ENCODE results near the gene SPIN1. TPM values are rescaled to one million over a fixed set of nuclear protein-coding genes. Genes with fewer than 3 reads are reported as not detected.
A peak's percentile ranks its signal among the peaks of the same experiment; 100 is the strongest.
"Not testable (repeated sequence)": the region's sequence is repeated elsewhere in the genome, so short reads cannot be mapped to it uniquely, and the experiment has no call there.

SPIN1 gene
- 10 to 100 TPM; 44.7 to 73.6 (median 61.3) TPM for total RNA-seq

DNA sequence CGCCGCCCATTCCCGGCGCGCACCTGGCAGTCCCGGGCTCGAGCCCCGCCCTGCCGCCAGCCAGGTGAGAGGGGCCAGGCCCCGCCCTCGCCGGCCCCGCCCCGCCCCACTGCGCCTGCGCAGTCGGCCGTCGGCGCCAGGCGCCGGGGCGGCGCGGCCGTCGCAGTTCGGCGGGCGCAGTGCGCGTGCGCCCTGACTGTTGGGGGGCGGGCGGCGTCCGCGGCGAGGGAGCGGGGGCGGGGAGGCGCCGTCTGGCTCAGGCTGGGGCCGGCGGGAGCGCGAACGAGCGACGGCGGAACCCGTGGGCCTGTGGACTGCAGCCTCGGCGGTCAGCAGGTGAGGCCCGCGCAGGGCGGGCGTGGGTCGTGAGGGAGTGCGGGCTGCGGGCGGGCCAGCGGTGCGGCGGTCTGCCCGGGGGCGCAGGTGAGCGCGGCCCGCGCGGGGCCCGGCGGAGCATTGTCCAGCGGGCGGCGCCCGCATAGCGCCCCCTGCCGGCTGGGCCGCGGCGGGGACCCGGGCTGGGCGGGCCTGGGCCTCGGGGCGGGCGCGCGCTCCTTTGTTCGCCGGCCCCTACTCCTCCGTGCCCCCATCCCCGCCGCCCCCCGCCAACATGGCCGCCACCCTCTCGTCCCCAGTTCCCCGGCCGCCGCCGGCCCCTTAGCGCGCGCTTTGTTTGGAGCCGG lies at the start of gene SPIN1:
TSS of gene SPIN1 (plus strand) at position 242 of the 683 bp plus-strand sequence. CDS start 38,096 bp downstream, outside the sequence.
- Histone ChIP-seq H3K4me1 (peaks cover 0 to 42% (median 6%) of the 10 kb centered on the region in 4 donors), H3K27me3 (no peaks in the 10 kb centered on the region), H3K9me3 (no peaks in the 10 kb centered on the region), H3K27ac (peak within 1 kb of the TSS; percentile 85 to 94 (median 93)), H3K4me3 (peak within 1 kb of the TSS; percentile 54 to 87 (median 82)), H3K36me3 (no peaks in the 10 kb centered on the region)
- DNase-seq (ENCODE audit: low spot score in 2 of 2), result peak; percentile 44 to 53
- TF ChIP-seq EP300 (IDR thresholded peaks at IDR 0.05) (no peak), POLR2A (IDR thresholded peaks at IDR 0.05) (peak in 1 of 2 donors; percentile 55)
- TF ChIP-seq, protein P1, sequence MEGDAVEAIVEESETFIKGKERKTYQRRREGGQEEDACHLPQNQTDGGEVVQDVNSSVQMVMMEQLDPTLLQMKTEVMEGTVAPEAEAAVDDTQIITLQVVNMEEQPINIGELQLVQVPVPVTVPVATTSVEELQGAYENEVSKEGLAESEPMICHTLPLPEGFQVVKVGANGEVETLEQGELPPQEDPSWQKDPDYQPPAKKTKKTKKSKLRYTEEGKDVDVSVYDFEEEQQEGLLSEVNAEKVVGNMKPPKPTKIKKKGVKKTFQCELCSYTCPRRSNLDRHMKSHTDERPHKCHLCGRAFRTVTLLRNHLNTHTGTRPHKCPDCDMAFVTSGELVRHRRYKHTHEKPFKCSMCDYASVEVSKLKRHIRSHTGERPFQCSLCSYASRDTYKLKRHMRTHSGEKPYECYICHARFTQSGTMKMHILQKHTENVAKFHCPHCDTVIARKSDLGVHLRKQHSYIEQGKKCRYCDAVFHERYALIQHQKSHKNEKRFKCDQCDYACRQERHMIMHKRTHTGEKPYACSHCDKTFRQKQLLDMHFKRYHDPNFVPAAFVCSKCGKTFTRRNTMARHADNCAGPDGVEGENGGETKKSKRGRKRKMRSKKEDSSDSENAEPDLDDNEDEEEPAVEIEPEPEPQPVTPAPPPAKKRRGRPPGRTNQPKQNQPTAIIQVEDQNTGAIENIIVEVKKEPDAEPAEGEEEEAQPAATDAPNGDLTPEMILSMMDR (IDR thresholded peaks at IDR 0.05), result peak; percentile 36 to 89 (median 88)
- 0% methylated on average over 3 to 16 of the region's 106 CpGs for WGBS, 2 donors

DNA sequence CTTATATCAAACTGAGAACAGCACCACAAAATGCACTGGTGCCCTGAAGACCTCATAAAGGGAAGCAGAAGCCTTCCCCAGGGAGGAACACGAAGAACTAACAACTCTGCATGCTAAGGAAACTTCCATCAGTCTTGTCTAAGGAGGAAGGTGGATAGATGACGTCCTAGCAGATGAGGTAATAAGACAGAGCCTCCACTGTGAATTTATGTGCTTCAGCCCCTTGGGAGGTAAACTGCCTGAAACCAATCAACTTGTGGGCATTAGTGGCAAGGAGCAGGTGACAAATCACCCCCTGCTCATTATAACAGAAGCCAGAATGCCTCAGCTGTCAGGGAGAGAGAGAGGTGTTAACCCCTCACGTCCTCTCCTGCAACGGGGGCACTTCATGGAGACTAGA lies 48.9 kb upstream of the SPIN1 start:
- Histone ChIP-seq H3K4me1 (no peaks in the 10 kb centered on the region), H3K36me3 (no peaks in the 10 kb centered on the region), H3K4me3 (no peak overlapping the region), H3K9me3 (no peaks in the 10 kb centered on the region), H3K27ac (no peak overlapping the region), H3K27me3 (no peaks in the 10 kb centered on the region)
- WGBS, 2 donors, result 33 to 37% methylated on average over 4 of the region's 4 CpGs
- TF ChIP-seq EP300 (IDR thresholded peaks at IDR 0.05) (no peak), POLR2A (IDR thresholded peaks at IDR 0.05) (no peak)
- TF ChIP-seq, protein P1 (IDR thresholded peaks at IDR 0.05), result no peak
- no peak for DNase-seq (ENCODE audit: low spot score in 2 of 2)

DNA sequence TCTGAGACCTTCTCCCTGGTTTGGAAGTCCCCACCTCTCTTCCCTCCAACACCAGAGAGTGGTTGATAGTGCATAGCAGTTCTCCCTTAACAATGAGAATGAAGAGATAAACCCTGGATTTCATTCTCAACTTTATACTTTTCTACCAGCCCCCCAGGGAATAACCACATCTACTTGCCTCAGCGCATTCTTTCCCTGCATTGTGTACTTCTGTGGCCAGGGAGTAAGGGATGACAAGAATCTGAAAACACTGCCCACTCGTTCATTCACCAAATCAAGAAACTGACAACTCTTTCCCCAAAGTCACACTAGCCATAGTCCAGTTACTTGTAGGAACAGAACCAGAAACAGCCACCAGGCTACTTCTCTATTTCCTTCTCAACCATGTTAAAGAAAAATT lies 46.0 kb upstream of the SPIN1 start:
- Histone ChIP-seq H3K9me3 (no peaks in the 10 kb centered on the region), H3K27me3 (no peaks in the 10 kb centered on the region), H3K27ac (no peak overlapping the region), H3K4me1 (no peaks in the 10 kb centered on the region), H3K36me3 (no peaks in the 10 kb centered on the region), H3K4me3 (no peak overlapping the region)
- 42 to 47% methylated on average over 2 of the region's 2 CpGs for WGBS, 2 donors
- no peak for DNase-seq (ENCODE audit: low spot score in 2 of 2)
- TF ChIP-seq EP300 (IDR thresholded peaks at IDR 0.05) (no peak), POLR2A (IDR thresholded peaks at IDR 0.05) (no peak)
- TF ChIP-seq, protein P1 (IDR thresholded peaks at IDR 0.05), result no peak

DNA sequence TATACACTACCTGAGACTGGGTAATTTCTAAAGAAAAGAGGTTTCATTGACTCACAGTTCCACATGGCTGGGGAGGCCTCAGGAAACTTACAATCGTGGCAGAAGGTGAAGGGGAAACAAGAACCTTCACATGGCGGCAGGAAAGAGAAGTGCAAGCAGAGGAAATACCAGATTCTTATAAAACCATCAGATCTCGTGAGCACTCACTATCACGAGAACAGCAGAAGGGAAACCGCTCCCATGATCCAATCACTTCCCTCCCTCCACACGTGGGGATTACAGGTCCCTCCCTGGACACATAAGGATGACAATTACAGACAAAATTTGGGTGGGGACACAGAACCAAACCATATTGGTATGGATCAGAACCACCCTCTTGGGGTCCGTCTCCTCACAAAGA lies 44.2 kb upstream of the SPIN1 start:
- Histone ChIP-seq H3K4me3 (no peak overlapping the region), H3K36me3 (no peaks in the 10 kb centered on the region), H3K27ac (no peak overlapping the region), H3K4me1 (no peaks in the 10 kb centered on the region), H3K9me3 (no peaks in the 10 kb centered on the region), H3K27me3 (no peaks in the 10 kb centered on the region)
- TF ChIP-seq EP300 (IDR thresholded peaks at IDR 0.05) (no peak), POLR2A (IDR thresholded peaks at IDR 0.05) (no peak)
- TF ChIP-seq, protein P1 (IDR thresholded peaks at IDR 0.05), result no peak
- no peak for DNase-seq (ENCODE audit: low spot score in 2 of 2)
- WGBS, 2 donors, result 81 to 86% methylated on average over 7 of the region's 7 CpGs

DNA sequence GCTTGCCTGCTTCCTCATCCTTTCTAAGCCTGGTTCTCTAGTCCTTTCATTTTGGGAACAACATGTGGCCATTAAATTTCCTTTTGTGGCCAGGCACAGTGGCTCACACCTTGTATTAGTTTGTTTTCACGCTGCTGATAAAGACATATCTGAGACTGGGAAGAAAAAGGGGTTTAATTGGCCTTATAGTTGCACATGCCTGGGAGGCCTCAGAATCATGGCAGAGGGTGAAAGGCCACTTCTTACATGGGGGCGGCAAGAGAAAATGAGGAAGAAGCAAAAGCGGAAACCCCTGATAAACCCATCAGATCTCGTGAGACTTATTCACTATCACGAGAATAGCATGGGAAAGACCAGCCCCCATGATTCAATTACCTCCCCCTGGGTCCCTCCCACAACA lies 37.9 kb upstream of the SPIN1 start:
- DNase-seq (ENCODE audit: low spot score in 2 of 2); H3K27me3 ChIP-seq; H3K4me3 ChIP-seq; H3K4me1 ChIP-seq; H3K27ac ChIP-seq; H3K36me3 ChIP-seq: not testable (repeated sequence)
- H3K9me3 ChIP-seq, result peaks cover 0 to 20% (median 3%) of the 10 kb centered on the region in 4 donors
- WGBS, 2 donors, result 84 to 91% methylated on average over 5 of the region's 5 CpGs

All from tibial nerve (tissue), 4 donors.